WI38 (cell line): ENCODE data around the gene TEPSIN.

Experiments
- H3K4me3 ChIP-seq: 2 replicates; pipeline ENCODE4 v1.5.1; 2011; ENCODE audit warnings: low read depth, mild to moderate bottlenecking, control low read depth, low read length
- CTCF ChIP-seq: IDR thresholded peaks from 2 replicates; pipeline ENCODE4 v1.5.1; 2012; ENCODE audit warnings: low read depth, mild to moderate bottlenecking, control low read depth, low read length

Gene TEPSIN

DNA sequence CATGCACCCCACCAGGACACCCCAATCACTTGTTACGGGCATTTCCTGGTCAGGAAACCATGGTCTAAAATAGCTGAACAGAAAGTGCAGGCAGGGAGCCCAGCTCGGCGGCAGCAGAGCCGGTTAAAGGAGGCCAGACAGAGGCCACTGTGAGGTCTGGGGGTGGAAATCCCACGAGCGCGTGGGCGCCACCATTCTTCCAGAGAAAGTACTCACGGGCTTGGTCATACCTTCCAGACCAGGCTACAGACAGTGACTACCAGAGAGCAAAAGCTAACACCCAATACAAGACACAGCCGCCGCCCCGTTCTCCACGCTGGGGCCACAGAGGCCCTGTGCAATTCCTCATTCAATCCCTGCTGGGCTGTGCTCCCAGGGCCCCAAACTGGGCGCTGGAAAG, 28.0 kb downstream of the TEPSIN start:
- no peak for TF ChIP-seq CTCF
- H3K4me3 ChIP-seq = no peak overlapping the region

- TF ChIP-seq CTCF = no peak
- H3K4me3 ChIP-seq = no peak overlapping the region
Observed at GRCh38 chr17:81210466-81210865, 28.4 kb downstream of the TEPSIN start.

GRCh38 chr17:81209141-81209540, 29.7 kb downstream of the TEPSIN start:
- H3K4me3 ChIP-seq = no peak overlapping the region
- no peak for TF ChIP-seq CTCF

DNA sequence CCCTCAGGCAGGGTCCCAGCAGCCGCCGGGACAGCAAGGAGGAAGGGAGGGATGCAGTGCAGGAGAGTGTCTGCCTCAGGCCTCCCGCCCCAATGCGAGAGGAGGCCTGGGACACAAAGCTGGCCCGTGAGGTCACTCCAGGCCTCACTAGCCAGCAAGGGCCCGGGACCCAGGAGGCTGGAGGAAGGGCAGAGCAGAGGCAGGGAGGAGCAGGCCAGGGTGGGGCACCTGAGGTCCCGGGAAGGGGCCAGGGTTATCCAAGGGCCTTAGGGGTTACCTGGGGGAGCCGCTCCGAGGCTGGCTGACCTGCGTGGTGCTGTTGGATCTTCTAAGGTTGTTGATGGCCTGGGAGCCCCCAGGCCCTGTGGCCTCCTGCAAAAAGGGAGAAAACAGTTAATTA, 30.2 kb downstream of the TEPSIN start:
- no peak for TF ChIP-seq CTCF
- H3K4me3 ChIP-seq = no peak overlapping the region

DNA sequence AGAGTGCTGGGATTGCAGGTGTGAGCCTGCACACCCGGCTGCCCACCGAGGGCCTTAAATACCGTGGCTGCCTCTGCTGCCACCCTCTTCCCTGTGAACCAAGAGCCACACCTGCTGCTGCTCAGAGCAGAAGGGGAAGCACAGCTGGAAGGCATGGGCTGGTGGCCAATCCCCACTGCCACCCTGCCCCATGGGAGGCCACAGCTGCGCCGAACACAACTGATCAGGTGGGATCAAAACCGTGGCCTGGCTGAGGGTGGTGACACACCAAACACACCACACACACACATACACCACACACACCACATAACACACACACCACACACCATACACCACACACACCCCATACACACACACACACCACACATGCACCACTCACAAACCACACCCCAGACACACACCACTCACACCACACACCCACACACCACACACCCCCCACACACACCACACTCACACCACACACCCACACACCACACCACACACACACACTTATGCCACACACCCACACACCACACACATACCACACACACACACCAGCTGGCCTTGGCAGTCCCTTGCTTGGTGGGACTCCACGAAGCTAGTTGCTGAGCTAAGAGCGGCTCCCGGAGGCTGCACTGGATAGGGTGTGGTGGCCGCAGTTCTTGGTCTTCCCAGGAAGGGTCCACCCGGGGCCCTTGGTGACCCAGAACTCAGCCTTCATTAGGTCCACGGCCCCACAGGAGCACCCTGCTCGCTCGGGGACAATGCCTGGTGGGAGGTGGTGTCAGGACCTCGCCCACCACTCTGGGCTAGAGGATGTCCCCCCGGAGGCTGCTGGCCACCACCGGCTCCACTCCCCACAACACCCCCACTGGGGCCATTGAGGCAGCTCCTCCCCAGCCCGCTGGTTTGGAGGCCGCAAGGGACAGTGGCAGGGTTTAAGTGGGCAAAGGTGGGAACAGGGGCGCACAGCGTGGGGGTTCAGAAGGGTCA, 31.0 kb downstream of the TEPSIN start:
- H3K4me3 ChIP-seq = no peak overlapping the region

GRCh38 chr17:81206657-81207056, 32.2 kb downstream of the TEPSIN start:
- H3K4me3 ChIP-seq = no peak overlapping the region
- no peak for TF ChIP-seq CTCF

More for the DNA sequence above, 31.0 kb downstream of the TEPSIN start:
- TF ChIP-seq CTCF = no peak

- TF ChIP-seq CTCF = no peak
- no peak overlapping the region for H3K4me3 ChIP-seq
Observed at GRCh38 chr17:81206166-81206565, 32.7 kb downstream of the TEPSIN start.
